SKM-1 treated with dmso at 0.1 percent for 144 hours (cell line): ENCODE data around the gene ZNF624.
A peak's percentile ranks its signal among the peaks of the same experiment; 100 is the strongest.

ENCODE experiments used
- DNase-seq: peaks from one replicate; lab custom pipeline; 2025; ENCODE audit not compliant: unreplicated experiment; lab: John Stamatoyannopoulos, UW

Gene ZNF624

DNA sequence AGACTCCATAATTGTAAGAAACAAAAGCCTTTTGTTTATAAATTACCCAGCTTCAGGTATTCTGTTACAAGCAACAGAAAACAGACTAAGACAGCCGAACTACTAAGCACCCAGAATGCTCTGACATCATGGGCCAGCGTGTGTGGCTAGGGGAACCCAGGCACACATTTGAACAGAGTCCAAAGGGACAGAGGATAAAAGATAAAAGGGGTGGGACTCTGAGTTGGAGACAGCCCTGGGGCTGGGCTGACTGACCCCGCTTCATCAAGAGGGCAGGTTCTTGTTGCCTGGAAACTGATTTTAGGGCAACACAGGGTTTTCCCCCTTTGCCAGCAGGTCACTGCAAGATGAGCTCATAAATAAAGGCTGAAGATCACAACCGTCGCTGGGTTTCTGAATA lies 54.1 kb downstream of the ZNF624 start:
- no peak for DNase-seq

GRCh38 chr17:16593356-16594102 lies 60.1 kb downstream of the ZNF624 start:
- DNase-seq, result peak; percentile 3

- peak; percentile 90 for DNase-seq
These were observed 64.3 kb downstream of the ZNF624 start for GRCh38 chr17:16589097-16589969.

- DNase-seq, result no peak
These were observed 67.9 kb downstream of the ZNF624 start for GRCh38 chr17:16585796-16586195.

GRCh38 chr17:16584273-16584995 lies 69.2 kb downstream of the ZNF624 start:
- peak; percentile 42 for DNase-seq

GRCh38 chr17:16583781-16584180 lies 69.9 kb downstream of the ZNF624 start:
- no peak for DNase-seq

DNA sequence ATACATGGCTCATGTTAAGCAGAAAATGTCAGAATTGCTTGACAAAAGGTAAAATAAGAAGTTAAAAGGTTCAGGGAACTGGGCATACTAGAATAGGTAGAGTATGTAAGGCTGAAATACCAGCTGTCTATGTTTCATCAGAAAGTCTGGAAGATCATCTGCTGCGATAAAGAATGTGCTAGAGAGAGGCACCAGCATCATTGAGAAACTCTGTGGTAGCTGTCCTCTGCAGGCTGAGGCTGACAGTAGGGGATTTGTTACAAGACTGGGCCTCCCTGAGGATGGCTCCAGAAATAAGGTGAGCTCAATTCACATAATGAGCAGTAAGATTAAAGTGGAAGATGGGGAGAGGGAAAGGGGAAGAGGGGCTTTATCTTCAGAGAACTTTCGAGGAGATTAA lies 80.2 kb downstream of the ZNF624 start:
- DNase-seq, result no peak
